ENCODE results near the gene SFXN3. TPM values are rescaled to one million over a fixed set of nuclear protein-coding genes. Genes with fewer than 3 reads are reported as not detected.
A peak's percentile ranks its signal among the peaks of the same experiment; 100 is the strongest.

Gene SFXN3
- total and polyA plus RNA-seq, 2 of the 13 experiments (the other 11 are each of a cell fraction or from before 2014, with no cell fraction given) = 16.8 to 71.5 TPM

DNA sequence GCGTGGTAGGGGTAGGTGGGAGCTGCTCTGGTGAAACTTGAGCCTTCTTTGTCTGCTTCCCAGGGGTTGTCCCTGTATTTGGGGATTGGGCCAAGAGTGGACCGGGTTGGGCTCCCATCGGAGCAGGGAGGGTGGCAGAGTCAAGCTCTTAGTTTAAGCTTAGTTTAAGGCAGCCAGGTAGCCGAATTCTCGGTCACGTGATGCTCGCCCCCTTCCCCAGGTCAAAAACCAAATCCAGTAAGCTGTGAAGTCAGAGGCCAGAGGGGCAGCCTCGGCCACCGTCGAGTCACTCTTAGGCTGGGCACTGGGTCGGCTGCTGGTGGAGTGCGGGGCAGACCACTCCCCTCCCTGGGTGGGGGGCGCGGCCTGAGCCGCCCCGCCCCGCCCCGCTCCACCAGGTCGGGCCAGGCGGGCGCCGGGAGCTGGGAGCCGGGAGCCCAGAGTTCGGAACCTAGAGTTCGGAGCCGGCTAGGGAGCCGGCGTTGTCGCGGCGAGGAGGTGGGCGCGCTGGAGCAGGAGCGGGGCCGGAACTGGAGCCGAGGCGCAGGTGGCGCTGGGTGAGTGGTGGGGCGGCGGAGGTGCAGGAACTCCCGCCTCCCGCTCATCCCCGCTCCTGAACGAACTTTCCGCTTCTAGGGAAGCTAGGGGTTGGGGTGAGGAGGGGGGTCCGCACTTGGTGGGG is 34.2 kb upstream of the SFXN3 start (continued):
- TF ChIP-seq, protein P1, sequence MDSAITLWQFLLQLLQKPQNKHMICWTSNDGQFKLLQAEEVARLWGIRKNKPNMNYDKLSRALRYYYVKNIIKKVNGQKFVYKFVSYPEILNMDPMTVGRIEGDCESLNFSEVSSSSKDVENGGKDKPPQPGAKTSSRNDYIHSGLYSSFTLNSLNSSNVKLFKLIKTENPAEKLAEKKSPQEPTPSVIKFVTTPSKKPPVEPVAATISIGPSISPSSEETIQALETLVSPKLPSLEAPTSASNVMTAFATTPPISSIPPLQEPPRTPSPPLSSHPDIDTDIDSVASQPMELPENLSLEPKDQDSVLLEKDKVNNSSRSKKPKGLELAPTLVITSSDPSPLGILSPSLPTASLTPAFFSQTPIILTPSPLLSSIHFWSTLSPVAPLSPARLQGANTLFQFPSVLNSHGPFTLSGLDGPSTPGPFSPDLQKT (CRISPR knock-in tag; IDR thresholded peaks at IDR 0.05; ENCODE audit: borderline replicate concordance) = no peak
- TF ChIP-seq, protein P2, sequence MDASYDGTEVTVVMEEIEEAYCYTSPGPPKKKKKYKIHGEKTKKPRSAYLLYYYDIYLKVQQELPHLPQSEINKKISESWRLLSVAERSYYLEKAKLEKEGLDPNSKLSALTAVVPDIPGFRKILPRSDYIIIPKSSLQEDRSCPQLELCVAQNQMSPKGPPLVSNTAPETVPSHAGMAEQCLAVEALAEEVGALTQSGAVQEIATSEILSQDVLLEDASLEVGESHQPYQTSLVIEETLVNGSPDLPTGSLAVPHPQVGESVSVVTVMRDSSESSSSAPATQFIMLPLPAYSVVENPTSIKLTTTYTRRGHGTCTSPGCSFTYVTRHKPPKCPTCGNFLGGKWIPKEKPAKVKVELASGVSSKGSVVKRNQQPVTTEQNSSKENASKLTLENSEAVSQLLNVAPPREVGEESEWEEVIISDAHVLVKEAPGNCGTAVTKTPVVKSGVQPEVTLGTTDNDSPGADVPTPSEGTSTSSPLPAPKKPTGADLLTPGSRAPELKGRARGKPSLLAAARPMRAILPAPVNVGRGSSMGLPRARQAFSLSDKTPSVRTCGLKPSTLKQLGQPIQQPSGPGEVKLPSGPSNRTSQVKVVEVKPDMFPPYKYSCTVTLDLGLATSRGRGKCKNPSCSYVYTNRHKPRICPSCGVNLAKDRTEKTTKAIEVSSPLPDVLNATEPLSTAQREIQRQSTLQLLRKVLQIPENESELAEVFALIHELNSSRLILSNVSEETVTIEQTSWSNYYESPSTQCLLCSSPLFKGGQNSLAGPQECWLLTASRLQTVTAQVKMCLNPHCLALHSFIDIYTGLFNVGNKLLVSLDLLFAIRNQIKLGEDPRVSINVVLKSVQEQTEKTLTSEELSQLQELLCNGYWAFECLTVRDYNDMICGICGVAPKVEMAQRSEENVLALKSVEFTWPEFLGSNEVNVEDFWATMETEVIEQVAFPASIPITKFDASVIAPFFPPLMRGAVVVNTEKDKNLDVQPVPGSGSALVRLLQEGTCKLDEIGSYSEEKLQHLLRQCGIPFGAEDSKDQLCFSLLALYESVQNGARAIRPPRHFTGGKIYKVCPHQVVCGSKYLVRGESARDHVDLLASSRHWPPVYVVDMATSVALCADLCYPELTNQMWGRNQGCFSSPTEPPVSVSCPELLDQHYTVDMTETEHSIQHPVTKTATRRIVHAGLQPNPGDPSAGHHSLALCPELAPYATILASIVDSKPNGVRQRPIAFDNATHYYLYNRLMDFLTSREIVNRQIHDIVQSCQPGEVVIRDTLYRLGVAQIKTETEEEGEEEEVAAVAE (CRISPR knock-in tag; IDR thresholded peaks at IDR 0.05; ENCODE audit: borderline replicate concordance) = no peak
- TF ChIP-seq ZC3H4 (CRISPR knock-in tag; IDR thresholded peaks at IDR 0.05; ENCODE audit: borderline replicate concordance) = no peak
- no peak for TF ChIP-seq ZFP1 (CRISPR knock-in tag; IDR thresholded peaks at IDR 0.05)
- TF ChIP-seq ZFP36L1 (CRISPR knock-in tag; IDR thresholded peaks at IDR 0.05) = 0 out of 2 replicates have a peak, but pooled peaks have one; percentile 41
- TF ChIP-seq, protein P3, sequence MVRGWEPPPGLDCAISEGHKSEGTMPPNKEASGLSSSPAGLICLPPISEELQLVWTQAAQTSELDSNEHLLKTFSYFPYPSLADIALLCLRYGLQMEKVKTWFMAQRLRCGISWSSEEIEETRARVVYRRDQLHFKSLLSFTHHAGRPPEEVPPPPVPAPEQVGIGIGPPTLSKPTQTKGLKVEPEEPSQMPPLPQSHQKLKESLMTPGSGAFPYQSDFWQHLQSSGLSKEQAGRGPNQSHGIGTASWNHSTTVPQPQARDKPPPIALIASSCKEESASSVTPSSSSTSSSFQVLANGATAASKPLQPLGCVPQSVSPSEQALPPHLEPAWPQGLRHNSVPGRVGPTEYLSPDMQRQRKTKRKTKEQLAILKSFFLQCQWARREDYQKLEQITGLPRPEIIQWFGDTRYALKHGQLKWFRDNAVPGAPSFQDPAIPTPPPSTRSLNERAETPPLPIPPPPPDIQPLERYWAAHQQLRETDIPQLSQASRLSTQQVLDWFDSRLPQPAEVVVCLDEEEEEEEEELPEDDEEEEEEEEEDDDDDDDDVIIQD (CRISPR knock-in tag; IDR thresholded peaks at IDR 0.05; ENCODE audit: low read depth) = no peak
- TF ChIP-seq FOXC1 (CRISPR knock-in tag; IDR thresholded peaks at IDR 0.05; ENCODE audit: borderline replicate concordance) = no peak
- no peak for TF ChIP-seq ZSCAN25 (CRISPR knock-in tag; IDR thresholded peaks at IDR 0.05)
- TF ChIP-seq PRPF4 (IDR thresholded peaks at IDR 0.05; ENCODE audit: low read depth, low read length, poor library complexity, severe bottlenecking) = no peak
- no peak for TF ChIP-seq ZNF274 (CRISPR knock-in tag; IDR thresholded peaks at IDR 0.05)
- TF ChIP-seq, protein P4, sequence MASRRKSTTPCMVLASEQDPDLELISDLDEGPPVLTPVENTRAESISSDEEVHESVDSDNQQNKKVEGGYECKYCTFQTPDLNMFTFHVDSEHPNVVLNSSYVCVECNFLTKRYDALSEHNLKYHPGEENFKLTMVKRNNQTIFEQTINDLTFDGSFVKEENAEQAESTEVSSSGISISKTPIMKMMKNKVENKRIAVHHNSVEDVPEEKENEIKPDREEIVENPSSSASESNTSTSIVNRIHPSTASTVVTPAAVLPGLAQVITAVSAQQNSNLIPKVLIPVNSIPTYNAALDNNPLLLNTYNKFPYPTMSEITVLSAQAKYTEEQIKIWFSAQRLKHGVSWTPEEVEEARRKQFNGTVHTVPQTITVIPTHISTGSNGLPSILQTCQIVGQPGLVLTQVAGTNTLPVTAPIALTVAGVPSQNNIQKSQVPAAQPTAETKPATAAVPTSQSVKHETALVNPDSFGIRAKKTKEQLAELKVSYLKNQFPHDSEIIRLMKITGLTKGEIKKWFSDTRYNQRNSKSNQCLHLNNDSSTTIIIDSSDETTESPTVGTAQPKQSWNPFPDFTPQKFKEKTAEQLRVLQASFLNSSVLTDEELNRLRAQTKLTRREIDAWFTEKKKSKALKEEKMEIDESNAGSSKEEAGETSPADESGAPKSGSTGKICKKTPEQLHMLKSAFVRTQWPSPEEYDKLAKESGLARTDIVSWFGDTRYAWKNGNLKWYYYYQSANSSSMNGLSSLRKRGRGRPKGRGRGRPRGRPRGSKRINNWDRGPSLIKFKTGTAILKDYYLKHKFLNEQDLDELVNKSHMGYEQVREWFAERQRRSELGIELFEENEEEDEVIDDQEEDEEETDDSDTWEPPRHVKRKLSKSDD (CRISPR knock-in tag; IDR thresholded peaks at IDR 0.05; ENCODE audit: low read depth) = 0 out of 2 replicates have a peak, but pooled peaks have one; percentile 15
- TF ChIP-seq SKI (IDR thresholded peaks at IDR 0.05; ENCODE audit: partially characterized antibody) = no peak
- no peak for TF ChIP-seq ZNF329 (CRISPR knock-in tag; IDR thresholded peaks at IDR 0.05; ENCODE audit: low read depth)
- TF ChIP-seq ZNF124 (CRISPR knock-in tag; IDR thresholded peaks at IDR 0.05) = no peak
- no peak for TF ChIP-seq ZNF598 (CRISPR knock-in tag; IDR thresholded peaks at IDR 0.05; ENCODE audit: borderline replicate concordance)
- TF ChIP-seq FOXJ3 (CRISPR knock-in tag; IDR thresholded peaks at IDR 0.05; ENCODE audit: borderline replicate concordance) = no peak
- TF ChIP-seq ZNF383 (CRISPR knock-in tag; IDR thresholded peaks at IDR 0.05; ENCODE audit: borderline replicate concordance) = no peak
- no peak for TF ChIP-seq ZNF558 (CRISPR knock-in tag; IDR thresholded peaks at IDR 0.05; ENCODE audit: borderline replicate concordance)
